Keratinocyte (primary cell): ENCODE data around the gene IRAG1.

ENCODE experiments used
- CTCF ChIP-seq, 3 experiments: IDR thresholded peaks in 1 of 3; conservative IDR thresholded peaks in 1 of 3; optimal IDR thresholded peaks in 1 of 3; 2 replicates in 2 of 3; 3 replicates in 1 of 3; pipeline versions ENCODE3 to v1.5.1; 2011; ENCODE audit warnings: low read length in 3 of 3, mild to moderate bottlenecking in 3 of 3, moderate library complexity in 2 of 3, control low read depth in 1 of 3, inconsistent platforms in 1 of 3; ENCODE audit not compliant: insufficient read depth in 2 of 3; ENCODE audit errors: extremely low read depth in 1 of 3
- EZH2 ChIP-seq: IDR thresholded peaks from one replicate; pipeline ENCODE4 v1.6.1; 2012; ENCODE audit warnings: inconsistent platforms, mild to moderate bottlenecking, low read length, moderate library complexity

GRCh38 chr11:10716543-10717259, 23.1 kb upstream of the IRAG1 start:
- TF ChIP-seq CTCF (optimal IDR thresholded peaks at IDR 0.05 in 1 of 3, IDR thresholded peaks at IDR 0.05 in 1 of 3, conservative IDR thresholded peaks at IDR 0.05 in 1 of 3; ENCODE audit: extremely low read depth in 1 of 3, insufficient read depth in 2 of 3, low read length in 3 of 3) (no peak), EZH2 (no peak)
